HG02970 (cell line): ENCODE measurements around the gene EHF.
"Not testable (repeated sequence)": the region's sequence is repeated elsewhere in the genome, so short reads cannot be mapped to it uniquely, and the experiment has no call there.

Experiments
- ATAC-seq: cut with Tn5 transposase; IDR thresholded peaks from one replicate; pipeline ENCODE4 v1.9.1; 2021; ENCODE audit warnings: mild to moderate bottlenecking, moderate library complexity, moderate number of reproducible peaks; ENCODE audit not compliant: unreplicated experiment, low FRiP score

Gene EHF

DNA sequence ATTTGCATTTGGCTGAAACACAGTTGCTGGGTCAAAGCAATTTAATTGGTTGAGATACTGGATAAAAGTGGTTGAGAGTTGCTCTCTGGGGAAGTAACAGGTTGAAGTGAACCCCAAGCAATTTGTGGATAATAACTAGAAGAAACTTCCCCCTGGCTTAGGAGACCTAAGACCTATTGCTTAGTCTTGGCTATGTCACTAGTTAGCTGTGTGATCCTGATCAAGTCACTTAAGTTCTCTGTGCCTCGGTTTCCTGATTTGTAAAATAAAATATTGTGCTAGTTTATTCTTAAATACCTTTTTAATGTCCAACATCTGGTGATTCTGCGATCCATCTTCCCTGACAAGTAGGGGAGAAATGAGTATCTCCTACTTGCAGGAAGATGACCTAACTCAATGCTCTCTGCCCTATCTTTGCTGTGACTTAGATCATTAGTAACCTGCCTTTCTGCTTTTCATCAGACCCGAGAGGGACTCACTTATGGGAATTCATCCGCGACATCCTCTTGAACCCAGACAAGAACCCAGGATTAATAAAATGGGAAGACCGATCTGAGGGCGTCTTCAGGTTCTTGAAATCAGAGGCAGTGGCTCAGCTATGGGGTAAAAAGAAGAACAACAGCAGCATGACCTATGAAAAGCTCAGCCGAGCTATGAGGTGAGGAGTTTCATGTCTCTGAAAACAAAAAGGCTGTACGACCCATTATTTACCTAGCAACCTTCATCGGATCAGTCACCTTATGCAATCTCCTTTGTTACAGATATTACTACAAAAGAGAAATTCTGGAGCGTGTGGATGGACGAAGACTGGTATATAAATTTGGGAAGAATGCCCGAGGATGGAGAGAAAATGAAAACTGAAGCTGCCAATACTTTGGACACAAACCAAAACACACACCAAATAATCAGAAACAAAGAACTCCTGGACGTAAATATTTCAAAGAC is 37.5 kb downstream of the EHF start:
- no peak for ATAC-seq

DNA sequence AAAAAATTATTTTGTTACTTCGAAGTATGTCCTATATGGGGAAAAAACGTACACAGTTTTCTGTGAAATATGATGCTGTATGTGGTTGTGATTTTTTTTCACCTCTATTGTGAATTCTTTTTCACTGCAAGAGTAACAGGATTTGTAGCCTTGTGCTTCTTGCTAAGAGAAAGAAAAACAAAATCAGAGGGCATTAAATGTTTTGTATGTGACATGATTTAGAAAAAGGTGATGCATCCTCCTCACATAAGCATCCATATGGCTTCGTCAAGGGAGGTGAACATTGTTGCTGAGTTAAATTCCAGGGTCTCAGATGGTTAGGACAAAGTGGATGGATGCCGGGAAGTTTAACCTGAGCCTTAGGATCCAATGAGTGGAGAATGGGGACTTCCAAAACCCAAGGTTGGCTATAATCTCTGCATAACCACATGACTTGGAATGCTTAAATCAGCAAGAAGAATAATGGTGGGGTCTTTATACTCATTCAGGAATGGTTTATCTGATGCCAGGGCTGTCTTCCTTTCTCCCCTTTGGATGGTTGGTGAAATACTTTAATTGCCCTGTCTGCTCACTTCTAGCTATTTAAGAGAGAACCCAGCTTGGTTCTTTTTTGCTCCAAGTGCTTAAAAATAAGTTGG is 38.3 kb downstream of the EHF start:
- no peak for ATAC-seq

DNA sequence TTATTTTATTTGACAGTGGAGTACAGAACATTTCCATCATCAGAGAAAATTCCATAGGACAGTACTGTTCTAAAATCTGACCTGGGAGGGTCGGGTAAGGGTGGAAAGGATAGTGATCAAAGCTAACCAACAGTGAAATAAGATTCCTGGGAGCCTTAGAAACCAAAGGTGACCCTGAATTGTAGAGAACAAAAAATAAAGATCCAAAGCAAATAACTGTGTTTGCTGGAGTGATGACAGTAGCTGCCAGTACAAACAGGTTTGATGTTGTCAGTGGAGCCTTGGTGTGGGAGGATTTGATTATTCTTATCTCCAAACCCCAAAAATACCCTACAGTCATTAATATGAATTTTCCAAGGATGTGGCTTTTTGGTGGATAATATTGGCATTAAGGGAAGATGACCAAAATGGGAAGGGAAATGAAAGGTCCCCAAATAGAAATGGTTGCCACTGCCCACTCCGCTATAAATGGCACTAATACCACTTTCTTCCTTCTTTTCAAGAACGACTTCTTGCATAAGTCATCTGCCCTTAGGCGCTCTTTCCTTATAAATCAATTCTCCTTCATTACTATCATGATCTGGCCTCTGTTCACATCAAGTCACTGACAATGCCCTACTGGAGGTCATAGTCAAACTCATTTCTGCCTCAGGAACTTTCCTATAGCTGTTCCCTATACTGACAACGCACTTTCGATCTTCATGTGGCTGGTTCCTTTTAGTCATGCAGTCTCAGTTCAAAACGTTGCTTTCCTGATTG is 44.4 kb downstream of the EHF start:
- ATAC-seq = no peak

DNA sequence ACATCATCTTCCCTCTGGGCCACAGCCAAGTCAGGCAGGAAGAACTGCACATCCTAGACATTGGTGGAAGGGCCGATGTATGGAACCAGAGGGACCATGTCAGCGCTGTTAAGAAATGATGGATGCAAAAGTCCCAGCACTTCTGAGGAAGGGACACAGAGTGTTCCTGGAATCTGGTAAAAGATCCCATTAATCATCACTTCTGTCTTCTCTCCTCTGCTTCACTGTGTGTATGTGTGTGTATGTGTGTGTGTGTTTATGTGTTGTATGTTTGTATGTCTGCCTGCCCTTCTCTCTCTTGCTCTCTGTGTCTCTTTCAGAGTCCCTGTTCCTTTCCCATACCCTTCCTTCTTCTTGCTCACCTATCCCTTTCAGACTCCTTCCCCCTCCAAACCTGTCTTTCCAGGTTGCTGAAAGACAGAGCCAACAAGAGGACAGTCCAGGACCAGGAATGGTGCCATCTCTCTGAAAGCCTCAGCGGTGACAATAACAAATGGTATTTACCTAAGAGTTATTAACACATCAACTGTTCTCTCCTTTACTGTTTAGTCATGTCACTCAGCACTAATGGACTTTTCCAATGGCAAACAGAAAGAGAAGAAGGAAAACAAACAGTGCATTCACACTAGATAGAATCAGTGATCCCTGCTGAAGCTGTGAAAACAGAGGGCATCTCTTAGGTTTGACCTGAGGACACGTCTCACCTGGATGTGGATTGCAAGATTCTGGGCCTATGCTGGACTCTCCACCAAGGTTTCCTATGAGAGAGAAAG is 47.1 kb downstream of the EHF start:
- no peak for ATAC-seq

GRCh38 chr11:34668583-34669053 is 47.7 kb downstream of the EHF start:
- ATAC-seq = no peak

DNA sequence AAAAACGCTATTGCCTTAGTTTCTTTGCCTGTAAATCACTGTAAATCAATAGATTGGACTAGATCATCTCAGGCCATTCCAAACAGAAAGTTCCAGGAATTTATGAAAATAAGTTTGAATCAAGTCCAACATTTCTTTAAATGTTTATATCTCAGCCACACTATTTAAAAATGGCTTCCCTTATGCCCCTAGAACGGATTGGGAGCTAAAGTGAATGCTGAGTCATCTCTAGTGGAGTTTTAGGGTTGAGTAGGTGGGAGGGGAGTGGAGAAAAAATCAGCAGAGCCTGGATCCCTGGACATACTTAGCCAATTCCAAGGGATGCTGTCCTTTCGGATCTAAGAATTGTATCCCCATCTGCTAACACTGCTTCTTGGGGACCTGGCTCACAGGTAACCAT is 48.6 kb downstream of the EHF start:
- no peak for ATAC-seq

GRCh38 chr11:34671117-34671516 is 50.2 kb downstream of the EHF start:
- ATAC-seq = no peak

GRCh38 chr11:34671946-34672345 is 51.1 kb downstream of the EHF start:
- ATAC-seq = no peak

GRCh38 chr11:34674038-34674437 is 53.1 kb downstream of the EHF start:
- no peak for ATAC-seq

DNA sequence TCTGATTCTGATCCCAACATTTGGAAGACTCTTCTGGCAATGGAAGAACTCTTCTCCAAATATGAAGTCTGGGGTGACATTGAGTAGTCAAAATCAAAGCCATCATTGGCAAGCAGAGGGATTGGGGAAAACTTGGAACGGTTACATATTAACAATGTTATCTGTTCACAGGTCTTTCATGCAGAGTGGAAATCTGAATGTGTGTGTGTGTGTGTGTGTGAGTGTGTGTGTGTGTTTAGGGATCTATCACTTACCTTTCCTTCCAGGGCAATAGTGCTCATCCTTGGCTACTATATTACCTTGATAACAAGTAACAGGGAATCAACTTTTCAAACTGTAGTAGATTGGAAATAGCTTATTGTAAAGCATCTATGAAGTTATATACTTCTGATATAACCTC is 55.3 kb downstream of the EHF start:
- no peak for ATAC-seq

GRCh38 chr11:34679681-34680080 is 58.8 kb downstream of the EHF start:
- no peak for ATAC-seq

DNA sequence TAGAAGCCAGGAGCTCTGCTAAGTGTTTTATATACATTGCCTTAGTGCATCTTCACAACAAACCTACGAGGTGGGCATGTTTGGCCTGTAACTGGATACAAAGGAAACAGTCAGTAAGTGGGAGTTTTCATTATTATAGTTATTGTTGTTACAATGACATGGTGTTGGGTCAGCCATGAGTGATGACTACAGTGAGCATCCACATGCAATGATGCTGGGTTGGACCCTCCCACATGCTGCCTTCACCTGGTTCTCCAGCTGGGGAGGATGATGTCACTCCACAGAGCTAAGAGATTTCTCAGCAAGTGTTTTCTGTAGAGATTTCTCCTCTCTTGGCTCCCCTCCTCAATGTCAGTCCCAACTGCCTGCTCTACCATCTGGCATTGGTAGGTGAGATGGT is 59.3 kb downstream of the EHF start:
- no peak for ATAC-seq

- no peak for ATAC-seq
Observed at GRCh38 chr11:34680918-34681586, 60.2 kb downstream of the EHF start.

- no peak for ATAC-seq
Observed at GRCh38 chr11:34682825-34683224, 61.9 kb downstream of the EHF start.

DNA sequence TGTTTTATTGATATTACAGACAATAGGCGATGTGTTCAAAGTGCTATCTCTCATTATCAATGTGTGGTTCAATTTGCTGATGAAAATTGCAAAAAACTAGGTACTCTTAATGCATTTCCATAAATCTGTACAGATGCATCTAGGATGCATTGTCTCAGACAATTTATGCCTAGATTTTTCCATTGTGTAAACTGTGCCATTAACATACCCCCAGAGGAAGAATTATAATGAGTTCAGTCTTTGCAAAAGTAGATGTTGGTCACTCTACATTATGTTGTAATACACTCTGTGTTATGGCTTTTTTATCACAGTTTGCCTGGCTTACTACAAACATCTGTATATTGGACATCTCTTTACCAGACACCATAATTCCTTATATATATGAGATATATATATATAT is 62.5 kb downstream of the EHF start:
- ATAC-seq = no peak

DNA sequence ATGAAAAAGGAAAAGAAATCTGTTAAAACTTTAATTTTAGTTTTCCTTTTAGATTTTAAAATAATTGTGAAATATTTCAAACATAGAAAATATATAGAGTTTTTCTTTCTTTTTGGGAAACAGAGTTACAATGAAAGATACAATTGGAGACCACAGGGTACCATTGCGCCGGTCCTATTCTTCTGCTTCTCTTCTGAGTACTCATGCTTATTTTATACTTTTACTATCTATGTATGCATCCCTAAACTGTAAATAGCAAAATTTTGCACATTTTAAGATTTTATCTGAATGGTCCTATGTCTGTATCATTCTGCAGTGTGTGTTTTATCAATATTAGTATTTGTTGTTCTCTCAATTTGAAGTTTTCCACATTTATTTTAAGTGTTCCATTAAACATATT is 65.0 kb downstream of the EHF start:
- no peak for ATAC-seq

- ATAC-seq = not testable (repeated sequence)
Observed at GRCh38 chr11:34692299-34692698, 71.4 kb downstream of the EHF start.

GRCh38 chr11:34696862-34697261 is 76.0 kb downstream of the EHF start:
- no peak for ATAC-seq

GRCh38 chr11:34706709-34707461 is 86.0 kb downstream of the EHF start:
- ATAC-seq = no peak
